HG02798 (cell line): ENCODE data around the gene TMUB2.
"Not testable (repeated sequence)": the region's sequence is repeated elsewhere in the genome, so short reads cannot be mapped to it uniquely, and the experiment has no call there.

Experiments used
- ATAC-seq: cut with Tn5 transposase; IDR thresholded peaks from one replicate; pipeline ENCODE4 v1.9.1; 2021; ENCODE audit warnings: mild to moderate bottlenecking; ENCODE audit not compliant: unreplicated experiment, poor library complexity

TMUB2 gene

GRCh38 chr17:44217738-44218343 is 31.1 kb downstream of the TMUB2 start:
- no peak for ATAC-seq

- peak; percentile 54 for ATAC-seq
These were observed 31.8 kb downstream of the TMUB2 start for GRCh38 chr17:44218344-44219107.

GRCh38 chr17:44219108-44219615 is 32.4 kb downstream of the TMUB2 start:
- ATAC-seq, result peak; percentile 44

GRCh38 chr17:44219616-44220212 is 32.9 kb downstream of the TMUB2 start, which contains the start of gene UBTF:
UBTF (minus strand) TSS chr17:44219675; CDS start chr17:44218229, 1,446 bp downstream.
- ATAC-seq, result peak; percentile 14

GRCh38 chr17:44220213-44221083 is 33.7 kb downstream of the TMUB2 start:
- peak; percentile 11 for ATAC-seq

- ATAC-seq, result no peak
These were observed 34.5 kb downstream of the TMUB2 start for GRCh38 chr17:44221084-44221861.

GRCh38 chr17:44221862-44222111 is 35.0 kb downstream of the TMUB2 start:
- ATAC-seq, result no peak

- no peak for ATAC-seq
These were observed 35.5 kb downstream of the TMUB2 start for GRCh38 chr17:44222112-44222869.

- ATAC-seq, result no peak
These were observed 36.8 kb downstream of the TMUB2 start for GRCh38 chr17:44223541-44224071.

GRCh38 chr17:44229090-44229489 is 42.3 kb downstream of the TMUB2 start:
- no peak for ATAC-seq

GRCh38 chr17:44230140-44230539 is 43.4 kb downstream of the TMUB2 start:
- ATAC-seq, result no peak

- no peak for ATAC-seq
These were observed 45.3 kb downstream of the TMUB2 start for GRCh38 chr17:44232061-44232460.

- ATAC-seq, result no peak
These were observed 46.8 kb downstream of the TMUB2 start for GRCh38 chr17:44233582-44233981.

GRCh38 chr17:44235583-44235936 is 48.8 kb downstream of the TMUB2 start:
- no peak for ATAC-seq

- no peak for ATAC-seq
These were observed 49.7 kb downstream of the TMUB2 start for GRCh38 chr17:44236444-44236991.

GRCh38 chr17:44237886-44238285 is 51.1 kb downstream of the TMUB2 start:
- not testable (repeated sequence) for ATAC-seq

GRCh38 chr17:44241106-44241624 is 54.4 kb downstream of the TMUB2 start:
- no peak for ATAC-seq
